Measurements from ENCODE around the gene NSUN7. TPM values are rescaled to one million over a fixed set of nuclear protein-coding genes. Genes with fewer than 3 reads are reported as not detected.

The NSUN7 gene
- total RNA-seq, 4 donors from 2014 or later, result 2.1 to 4.2 (median 2.7) TPM

- H3K4me3 ChIP-seq, result no peak overlapping the region
- WGBS, 2 donors, result 70 to 87% methylated on average over 3 to 4 of the region's 4 CpGs
- DNase-seq, result no peak
- peaks cover 0 to 73% (median 0%) of the 10 kb centered on the region in 3 donors for H3K36me3 ChIP-seq
- intact Hi-C loops (cut with DNase I), result no loop called here
- TF ChIP-seq CTCF (IDR thresholded peaks at IDR 0.05) (no peak), POLR2A (IDR thresholded peaks at IDR 0.05) (no peak)
- no peaks in the 10 kb centered on the region for H3K9me3 ChIP-seq
- no peaks in the 10 kb centered on the region for H3K4me1 ChIP-seq
- H3K27me3 ChIP-seq, result no peaks in the 10 kb centered on the region
- no peak overlapping the region for H3K27ac ChIP-seq
Observed at GRCh38 chr4:40829586-40829985, 79.8 kb downstream of the NSUN7 start.

GRCh38 chr4:40831146-40831907, 81.6 kb downstream of the NSUN7 start:
- no peaks in the 10 kb centered on the region for H3K9me3 ChIP-seq
- no peaks in the 10 kb centered on the region for H3K27me3 ChIP-seq
- 87 to 92% methylated on average over 16 to 18 of the region's 18 CpGs for WGBS, 2 donors
- TF ChIP-seq CTCF (IDR thresholded peaks at IDR 0.05), result no peak
- no peak for TF ChIP-seq POLR2A (IDR thresholded peaks at IDR 0.05)
- H3K4me1 ChIP-seq, result no peaks in the 10 kb centered on the region
- intact Hi-C loops (cut with DNase I), result no loop called here
- H3K36me3 ChIP-seq, result peaks cover 0 to 73% (median 0%) of the 10 kb centered on the region in 3 donors
- no peak overlapping the region for H3K27ac ChIP-seq
- H3K4me3 ChIP-seq, result no peak overlapping the region
- DNase-seq, result no peak

GRCh38 chr4:40832175-40832574, 82.4 kb downstream of the NSUN7 start:
- 79 to 81% methylated on average over 11 of the region's 11 CpGs for WGBS, 2 donors
- no peak for DNase-seq
- intact Hi-C loops (cut with DNase I), result no loop called here
- H3K27ac ChIP-seq, result no peak overlapping the region
- no peak overlapping the region for H3K4me3 ChIP-seq
- H3K4me1 ChIP-seq, result no peaks in the 10 kb centered on the region
- H3K9me3 ChIP-seq, result no peaks in the 10 kb centered on the region
- no peaks in the 10 kb centered on the region for H3K27me3 ChIP-seq
- TF ChIP-seq POLR2A (IDR thresholded peaks at IDR 0.05), result no peak
- TF ChIP-seq CTCF (IDR thresholded peaks at IDR 0.05), result no peak
- H3K36me3 ChIP-seq, result peaks cover 0 to 65% (median 0%) of the 10 kb centered on the region in 3 donors

- Histone ChIP-seq H3K36me3 (peaks cover 0 to 54% (median 0%) of the 10 kb centered on the region in 3 donors), H3K4me3 (no peak overlapping the region), H3K27ac (no peak overlapping the region), H3K4me1 (no peaks in the 10 kb centered on the region), H3K9me3 (no peaks in the 10 kb centered on the region), H3K27me3 (no peaks in the 10 kb centered on the region)
- no peak for DNase-seq
- TF ChIP-seq POLR2A (IDR thresholded peaks at IDR 0.05) (no peak), CTCF (IDR thresholded peaks at IDR 0.05) (no peak)
- 97% methylated on average over 9 to 11 of the region's 11 CpGs for WGBS, 2 donors
- intact Hi-C loops (cut with DNase I), result no loop called here
Observed at GRCh38 chr4:40833212-40833611, 83.5 kb downstream of the NSUN7 start.

GRCh38 chr4:40837094-40837870, 87.5 kb downstream of the NSUN7 start:
- intact Hi-C loops (cut with DNase I), result no loop called here
- H3K4me3 ChIP-seq, result no peak overlapping the region
- DNase-seq, result no peak
- no peak overlapping the region for H3K27ac ChIP-seq
- H3K36me3 ChIP-seq, result peaks cover 0 to 31% (median 0%) of the 10 kb centered on the region in 3 donors
- no peaks in the 10 kb centered on the region for H3K27me3 ChIP-seq
- 71 to 78% methylated on average over 4 to 14 of the region's 16 CpGs for WGBS, 2 donors
- H3K4me1 ChIP-seq, result no peaks in the 10 kb centered on the region
- H3K9me3 ChIP-seq, result no peaks in the 10 kb centered on the region
- no peak for TF ChIP-seq CTCF (IDR thresholded peaks at IDR 0.05)
- TF ChIP-seq POLR2A (IDR thresholded peaks at IDR 0.05), result no peak
